DMS 273 (cell line): ENCODE data around the gene PRCD.

Source experiments
- DNase-seq: peaks from one replicate; lab custom pipeline; 2025; ENCODE audit not compliant: unreplicated experiment; lab: John Stamatoyannopoulos, UW

Gene PRCD

DNA sequence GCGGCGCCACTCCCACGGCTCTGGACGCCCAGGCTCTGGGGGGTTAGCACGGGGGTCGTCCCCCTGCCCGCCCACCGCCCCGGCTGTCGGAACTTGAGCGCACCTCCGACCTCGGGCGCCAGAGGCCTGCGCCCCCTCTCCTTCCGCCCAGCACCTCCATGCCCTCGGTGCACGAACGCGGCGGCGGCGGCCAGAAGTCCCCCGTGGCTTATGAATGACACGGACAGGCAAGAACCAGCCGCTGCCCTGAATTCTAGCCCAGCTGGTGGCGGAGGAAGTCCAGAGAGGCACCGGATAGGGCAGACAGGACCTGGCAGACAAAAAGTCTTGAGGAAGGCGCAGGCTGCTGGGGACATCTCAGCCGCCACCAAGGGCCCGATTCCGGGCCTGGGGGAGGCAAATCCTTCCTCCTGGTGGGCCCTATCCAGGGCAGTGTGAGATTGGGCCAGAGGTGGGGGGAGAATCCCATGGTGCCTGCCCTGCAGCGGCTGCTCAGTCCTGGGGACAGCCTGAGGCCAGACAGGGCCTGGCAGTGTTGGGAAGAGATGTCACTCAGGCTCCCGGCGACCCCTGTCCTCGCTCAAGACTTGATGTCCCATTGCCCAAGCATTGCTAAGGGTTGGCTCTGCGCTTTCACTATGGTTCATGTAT, 1.4 kb upstream of the PRCD start:
- DNase-seq: no peak

GRCh38 chr17:76538941-76539570, 788 bp upstream of the PRCD start:
- DNase-seq: no peak

- DNase-seq: peak; percentile 98
Observed at GRCh38 chr17:76540381-76541300, 797 bp downstream of the PRCD start.

DNA sequence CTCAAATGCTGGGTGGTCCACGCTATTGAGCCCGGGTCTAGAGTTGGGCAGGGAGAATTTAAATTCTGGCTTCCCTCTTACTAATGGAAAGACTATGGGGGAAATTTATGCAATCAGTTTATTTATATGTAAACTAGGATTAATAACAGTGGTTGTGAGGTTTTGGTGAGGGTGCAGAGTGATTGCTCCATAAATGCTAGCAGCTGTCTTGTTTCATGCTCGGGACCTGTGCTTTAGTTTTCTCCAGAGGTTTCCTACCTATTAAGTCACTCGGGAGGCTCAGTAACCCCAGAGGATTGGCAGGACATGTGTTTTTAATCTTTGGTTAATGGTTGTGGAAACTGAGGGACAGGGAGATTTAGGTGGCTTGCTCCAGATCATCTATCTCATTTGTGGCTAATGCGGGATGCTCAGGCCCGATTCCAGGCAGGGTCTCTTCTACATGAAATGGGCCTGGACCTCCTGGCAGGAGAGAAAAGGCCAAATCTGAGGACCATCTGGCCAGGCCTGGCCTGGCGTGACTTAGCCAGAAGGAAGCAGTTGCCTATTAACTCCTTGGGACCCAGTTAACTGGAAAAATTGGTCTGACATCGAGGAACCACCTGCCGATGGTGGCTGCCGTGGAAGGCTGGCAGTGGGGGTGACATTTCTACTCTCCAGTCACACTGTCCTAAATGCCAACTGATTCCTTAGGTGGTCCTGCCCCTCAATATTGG, 2.1 kb downstream of the PRCD start:
- peak; percentile 73 for DNase-seq

DNA sequence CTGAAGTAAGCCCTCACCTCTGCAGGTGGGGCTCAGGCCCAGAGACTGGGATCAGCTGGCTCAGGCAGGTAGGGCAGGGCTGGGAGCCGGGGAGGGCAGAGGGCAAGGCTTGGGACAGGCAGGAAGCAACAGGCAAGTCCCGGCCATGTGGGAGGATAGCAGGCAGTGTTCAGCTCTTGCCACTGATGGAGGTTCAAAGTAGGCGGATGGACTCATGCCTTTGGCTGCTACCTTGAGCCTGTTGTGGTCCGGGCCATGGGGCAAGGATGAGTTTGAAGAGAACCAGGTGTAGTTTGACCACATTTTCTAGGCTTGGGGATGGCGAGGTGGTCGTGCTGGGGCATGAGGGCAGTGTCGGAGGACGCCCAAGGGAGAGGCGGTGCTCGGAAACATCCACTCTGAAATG, 2.7 kb downstream of the PRCD start:
- DNase-seq: no peak

DNA sequence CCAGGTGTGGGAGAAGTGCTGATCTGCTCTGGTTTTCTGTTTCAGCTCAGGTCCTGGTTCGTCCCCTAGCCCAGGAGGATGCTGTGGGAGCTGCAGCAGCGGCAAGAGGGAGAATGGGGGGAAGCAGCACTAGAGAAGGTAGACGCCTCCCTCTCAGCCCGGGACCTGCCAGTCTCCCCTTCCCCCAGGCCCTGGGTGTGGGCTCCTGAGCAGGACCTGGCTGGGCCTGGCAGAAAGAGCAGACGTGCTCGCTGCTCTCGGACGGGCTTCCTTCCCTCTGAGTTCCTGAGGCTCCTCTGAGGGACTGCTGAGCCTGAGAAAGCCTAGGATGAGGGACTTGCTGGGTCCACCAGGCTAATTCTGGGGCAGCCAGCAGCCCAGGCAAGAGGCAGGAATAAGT, 3.1 kb downstream of the PRCD start:
- DNase-seq: no peak

- peak; percentile 62 for DNase-seq
Observed at GRCh38 chr17:76543482-76543825, 3.6 kb downstream of the PRCD start.

DNA sequence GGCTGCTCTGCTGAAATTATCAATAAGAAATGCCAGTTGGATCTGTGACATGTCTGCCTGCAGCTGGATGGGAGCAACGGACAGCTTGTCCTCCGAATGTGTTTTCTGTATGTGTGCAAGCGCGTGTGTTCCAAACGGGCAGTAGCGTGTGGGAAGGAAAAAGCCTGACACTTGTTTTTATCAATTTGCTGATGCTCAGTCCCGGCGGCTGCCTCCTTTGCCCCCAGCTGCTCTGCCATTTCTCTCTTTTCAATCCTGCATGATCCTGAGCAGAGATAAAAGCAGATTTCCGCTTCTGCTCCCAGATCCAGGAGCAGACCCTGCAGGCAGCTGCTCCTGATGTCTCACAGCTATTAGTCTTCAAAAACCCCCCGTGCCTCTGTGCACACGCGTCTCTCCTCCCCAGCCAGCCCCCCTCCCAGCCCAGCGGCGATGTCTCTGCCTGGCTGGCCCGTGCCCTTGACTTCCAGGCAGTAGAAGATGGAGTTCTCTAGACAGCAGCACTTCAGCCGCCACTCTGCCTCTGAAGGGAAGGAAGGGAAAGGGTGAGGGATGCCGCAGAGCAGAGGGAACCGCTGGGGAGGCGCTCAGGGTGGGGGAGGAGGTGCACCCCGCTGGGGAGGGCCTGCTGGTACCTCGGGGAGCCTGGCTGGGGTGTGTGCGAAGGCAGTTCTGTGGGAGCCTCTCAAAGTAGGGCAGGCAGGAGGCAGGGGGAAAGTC, 4.1 kb downstream of the PRCD start:
- DNase-seq: peak; percentile 76

DNA sequence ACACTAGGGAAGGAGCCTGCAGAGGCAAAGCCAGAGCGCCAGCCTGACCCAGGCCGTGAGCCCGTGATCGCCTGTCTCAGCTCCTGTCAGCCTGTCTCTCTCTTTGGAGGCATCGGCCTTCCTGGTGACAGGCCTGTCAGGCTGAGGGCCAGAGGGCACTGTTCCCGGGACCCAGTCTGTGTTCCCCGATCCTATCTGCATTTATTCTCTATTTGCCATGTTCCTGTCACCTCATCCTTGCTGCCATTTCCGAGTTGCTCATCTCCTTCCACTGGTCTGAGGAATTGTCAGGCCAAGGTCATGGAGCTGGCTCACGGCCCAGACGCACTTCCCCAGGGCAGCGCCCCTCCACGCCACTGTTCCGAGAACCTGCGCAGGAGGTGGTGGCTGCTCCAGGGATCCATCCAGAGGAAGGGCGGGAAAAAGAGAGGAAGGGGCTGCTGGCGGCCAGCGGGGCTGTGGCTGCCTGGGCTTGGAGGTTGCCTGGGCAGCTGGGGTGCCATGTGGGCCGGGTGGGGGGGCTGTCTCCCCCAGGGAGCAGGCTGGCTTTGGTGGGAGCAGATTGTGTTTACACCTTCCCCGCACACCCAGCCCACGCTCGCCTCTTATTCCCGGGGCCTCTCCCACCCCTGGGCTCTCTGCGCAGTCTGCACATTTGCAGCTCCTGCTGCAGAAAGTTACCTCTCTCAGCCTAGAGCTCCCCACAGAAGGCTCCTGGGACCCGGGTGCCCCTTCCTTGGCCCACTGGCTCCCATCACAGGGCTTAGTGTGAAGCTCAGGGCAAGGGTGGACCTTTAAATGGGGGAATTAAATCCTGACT, 4.9 kb downstream of the PRCD start:
- peak; percentile 73 for DNase-seq

- DNase-seq: no peak
Observed at GRCh38 chr17:76545918-76546555, 6.2 kb downstream of the PRCD start.

DNA sequence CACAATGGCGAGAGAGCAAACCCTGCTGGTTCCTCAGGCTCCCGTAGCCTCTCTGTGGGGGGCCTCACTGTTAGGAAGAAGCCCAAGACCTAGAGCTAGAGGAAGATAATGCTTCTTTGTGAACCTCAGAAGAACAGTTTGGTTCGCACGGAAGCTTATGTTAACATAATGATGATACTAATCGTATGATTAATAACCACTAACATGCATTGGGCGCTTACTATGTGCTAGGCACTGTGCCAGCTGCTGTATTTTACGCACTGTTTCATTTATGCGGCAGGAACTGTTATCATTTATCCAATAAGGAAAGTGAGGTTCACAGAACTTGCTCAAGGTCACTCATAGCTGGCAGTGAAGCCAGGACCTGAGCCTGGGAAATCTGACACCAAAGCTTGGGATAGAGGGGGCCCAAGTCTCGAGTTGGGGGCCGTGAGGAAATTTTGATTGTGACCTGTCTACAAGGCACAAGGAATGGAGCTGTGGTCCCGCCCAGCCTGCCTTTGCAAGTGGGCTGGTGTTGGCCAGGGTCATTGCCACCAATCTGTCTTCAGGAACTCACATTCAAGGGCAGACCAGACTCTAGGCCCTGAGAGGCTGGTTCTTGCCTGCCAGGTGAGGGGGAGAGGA, 6.8 kb downstream of the PRCD start:
- peak; percentile 46 for DNase-seq

GRCh38 chr17:76547183-76547641, 7.4 kb downstream of the PRCD start:
- DNase-seq: peak; percentile 90

DNA sequence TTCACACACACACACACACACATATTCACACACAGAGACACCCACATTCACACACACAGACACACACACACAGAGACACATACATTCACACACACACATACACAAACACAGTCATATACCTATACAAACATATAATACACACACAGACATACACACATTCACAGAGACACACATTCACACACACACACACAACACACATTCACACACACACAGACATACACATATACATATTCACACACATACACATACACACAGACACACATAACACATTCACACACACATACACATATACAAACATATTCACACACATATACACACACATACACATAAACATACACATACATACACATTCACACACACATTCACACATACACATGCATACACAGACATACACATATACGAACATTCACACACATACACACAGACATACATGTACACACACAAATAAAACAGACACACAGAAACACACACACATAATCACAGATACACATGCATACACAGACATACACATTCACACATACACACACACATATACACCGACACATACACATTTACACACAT, 7.9 kb downstream of the PRCD start:
- DNase-seq: no peak

GRCh38 chr17:76548378-76549214, 8.8 kb downstream of the PRCD start:
- DNase-seq: no peak

DNA sequence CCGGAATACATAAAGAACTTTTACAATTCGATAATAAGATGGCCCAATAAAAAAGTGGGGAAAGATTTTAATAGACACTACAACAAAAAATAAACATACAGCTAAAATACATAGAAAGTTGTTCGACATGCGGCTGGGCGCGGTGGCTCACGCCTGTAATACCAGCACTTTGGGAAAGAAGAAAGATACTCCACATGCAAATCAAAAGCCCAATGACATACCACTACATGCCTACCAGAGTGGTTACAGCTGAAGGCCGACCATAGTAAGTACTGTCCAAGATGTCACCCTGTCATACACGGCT, 9.3 kb downstream of the PRCD start:
- no peak for DNase-seq

- no peak for DNase-seq
Observed at GRCh38 chr17:76549539-76549938, 9.7 kb downstream of the PRCD start.

GRCh38 chr17:76550712-76551615, 11.1 kb downstream of the PRCD start:
- no peak for DNase-seq
